ENCODE measurements around the gene MRPS24. TPM values are rescaled to one million over a fixed set of nuclear protein-coding genes. Genes with fewer than 3 reads are reported as not detected.

The MRPS24 gene
- total and polyA plus RNA-seq, 2 of the 13 experiments (the other 11 are each of a cell fraction or from before 2014, with no cell fraction given): 135 to 162 TPM

GRCh38 chr7:43914795-43915194 lies 45.5 kb upstream of the MRPS24 start:
- Histone ChIP-seq H3K36me3 (replicated peaks in 1 of 2; ENCODE audit: control insufficient read depth in 1 of 2, insufficient read depth in 2 of 2, low read length in 2 of 2) (no peaks in the 10 kb centered on the region), H3K27me3 (ENCODE audit: control insufficient read depth in 1 of 2, insufficient read depth in 2 of 2, low read length in 2 of 2) (no peaks in the 10 kb centered on the region), H3K4me3 (replicated peaks in 1 of 3; ENCODE audit: insufficient read depth in 1 of 3, low read depth in 2 of 3, low read length in 3 of 3) (no peak overlapping the region), H3K9ac (ENCODE audit: insufficient read depth, low read depth, low read length) (no peak overlapping the region), H3K9me3 (ENCODE audit: low read length) (no peaks in the 10 kb centered on the region), H3K79me2 (ENCODE audit: insufficient read depth, low read length) (no peaks in the 10 kb centered on the region), H3K4me2 (ENCODE audit: low read depth, low read length) (no peak overlapping the region), H3K4me1 (ENCODE audit: insufficient read depth, low read length) (no peaks in the 10 kb centered on the region), H3K27ac (ENCODE audit: extremely low read length, insufficient read depth, low read length) (no peak overlapping the region), H2AFZ (ENCODE audit: low read length) (no peak overlapping the region), H4K20me1 (ENCODE audit: insufficient read depth, low read length) (no peaks in the 10 kb centered on the region)
- FAIRE-seq (no peak), ATAC-seq (no peak), DNase-seq (ENCODE audit: low spot score) (no peak)
- ChIA-PET POLR2A (no interaction called here), CTCF (ENCODE audit: low intra/inter-chr PET ratio, low total read pairs) (no interaction called here)
- in situ Hi-C loops (cut with HindIII; ENCODE audit: extremely low pct_ligation_motif_present, low pct_unique_long_range_greater_than_20kb) (no loop called here), intact Hi-C loops (cut with micrococcal nuclease; ENCODE audit: unreplicated experiment) (no loop called here)
- 68% methylated on average over 5 of the region's 5 CpGs for WGBS (ENCODE audit: low lambda C conversion rate)
- BruUV-seq (replicated peaks): no TSS peak
- TF ChIP-seq RBAK (CRISPR knock-in tag; IDR thresholded peaks at IDR 0.05) (no peak), DBP (CRISPR knock-in tag; IDR thresholded peaks at IDR 0.05; ENCODE audit: not compliant biosample characterization) (no peak), TFDP2 (CRISPR knock-in tag; IDR thresholded peaks at IDR 0.05) (no peak), SNAI1 (CRISPR knock-in tag; IDR thresholded peaks at IDR 0.05; ENCODE audit: borderline replicate concordance) (no peak), MAFF (IDR thresholded peaks at IDR 0.05; ENCODE audit: low read depth, low read length) (no peak), RFXANK (CRISPR knock-in tag; IDR thresholded peaks at IDR 0.05) (no peak), ARNT (IDR thresholded peaks at IDR 0.05) (no peak), ADNP (CRISPR knock-in tag; IDR thresholded peaks at IDR 0.05) (no peak), SMAD9 (CRISPR knock-in tag; IDR thresholded peaks at IDR 0.05) (no peak), RFXAP (CRISPR knock-in tag; IDR thresholded peaks at IDR 0.05; ENCODE audit: borderline replicate concordance) (no peak), MXD4 (CRISPR knock-in tag; IDR thresholded peaks at IDR 0.05) (no peak), ARID3A (IDR thresholded peaks at IDR 0.05; ENCODE audit: low read depth, low read length) (no peak), RELA (CRISPR knock-in tag; IDR thresholded peaks at IDR 0.05) (no peak), NR2F2 (IDR thresholded peaks at IDR 0.05; ENCODE audit: borderline replicate concordance, low read depth) (no peak), CAMTA2 (CRISPR knock-in tag; IDR thresholded peaks at IDR 0.05; ENCODE audit: borderline replicate concordance) (no peak), E2F1 (CRISPR knock-in tag; IDR thresholded peaks at IDR 0.05) (no peak), ZBED4 (CRISPR knock-in tag; IDR thresholded peaks at IDR 0.05; ENCODE audit: borderline replicate concordance) (no peak), HHEX (CRISPR knock-in tag; IDR thresholded peaks at IDR 0.05) (no peak), ZNF841 (CRISPR knock-in tag; IDR thresholded peaks at IDR 0.05; ENCODE audit: borderline replicate concordance) (no peak)

All from HepG2 (cell line).